Activated T-helper 17 cell treated with anti-CD3 and anti-CD28 coated beads, Interleukin-2, amount 50 U/mL, for 72 hours (primary cell): ENCODE measurements around the gene ULK3. TPM values are rescaled to one million over a fixed set of nuclear protein-coding genes. Genes with fewer than 3 reads are reported as not detected.

Experiments used
- ATAC-seq: fragments of 150-1000 bp; cut with Tn5 transposase; replicated peaks from 2 replicates; pipeline ENCODE4 v1.10.0; 2021; ENCODE audit warnings: mild to moderate bottlenecking, moderate library complexity
- H3K27ac Mint-ChIP-seq: one replicate; pipeline ENCODE4 v1.8.0; 2022; ENCODE audit warnings: mixed read lengths
- H3K27me3 Mint-ChIP-seq: one replicate; pipeline ENCODE4 v1.8.0; 2022; ENCODE audit warnings: mixed read lengths
- H3K36me3 Mint-ChIP-seq: one replicate; pipeline ENCODE4 v1.8.0; 2022; ENCODE audit warnings: low read depth, mild to moderate bottlenecking, mixed read lengths
- H3K4me1 Mint-ChIP-seq: one replicate; pipeline ENCODE4 v1.8.0; 2022; ENCODE audit warnings: mixed read lengths
- H3K4me3 Mint-ChIP-seq: one replicate; pipeline ENCODE4 v1.8.0; 2022; ENCODE audit warnings: mild to moderate bottlenecking, mixed read lengths
- H3K9me3 Mint-ChIP-seq: one replicate; pipeline ENCODE4 v1.8.0; 2022; ENCODE audit warnings: mixed read lengths
- total RNA-seq, 2 donors: library from RNA; stranded (reverse); gene quantifications; one replicate each; pipeline ENCODE4 v1.2.3, GENCODE V29; 2022

ULK3 gene
- total RNA-seq, 2 donors from 2014 or later = 44.1 to 46.7 TPM

- Mint-ChIP-seq H3K27me3 (no peaks in the 10 kb centered on the region), H3K4me3 (peak overlapping the region; percentile 97), H3K27ac (peak overlapping the region; percentile 93), H3K9me3 (no peaks in the 10 kb centered on the region), H3K36me3 (peaks cover 25% of the 10 kb centered on the region), H3K4me1 (peaks cover 30% of the 10 kb centered on the region)
- ATAC-seq = no peak
Observed at GRCh38 chr15:74873756-74874424, 30.9 kb upstream of the ULK3 start.

- peaks cover 32% of the 10 kb centered on the region for H3K4me1 Mint-ChIP-seq
- H3K36me3 Mint-ChIP-seq = peaks cover 32% of the 10 kb centered on the region
- peak within 1 kb of the TSS; percentile 93 for H3K27ac Mint-ChIP-seq
- H3K27me3 Mint-ChIP-seq = no peaks in the 10 kb centered on the region
- peak within 1 kb of the TSS; percentile 97 for H3K4me3 Mint-ChIP-seq
- ATAC-seq = peak; percentile 87
- no peaks in the 10 kb centered on the region for H3K9me3 Mint-ChIP-seq
Observed at GRCh38 chr15:74873036-74873755, 30.2 kb upstream of the ULK3 start, which contains the start of gene SCAMP2. Gene SCAMP2, minus strand, starts transcription at chr15:74873365. Its CDS starts 110 bp downstream, at chr15:74873255.

GRCh38 chr15:74872702-74873035 lies 29.7 kb upstream of the ULK3 start:
- Mint-ChIP-seq H3K9me3 (no peaks in the 10 kb centered on the region), H3K36me3 (peaks cover 38% of the 10 kb centered on the region), H3K27ac (peak overlapping the region; percentile 93), H3K27me3 (no peaks in the 10 kb centered on the region), H3K4me1 (peaks cover 38% of the 10 kb centered on the region), H3K4me3 (peak overlapping the region; percentile 97)
- ATAC-seq = no peak

- Mint-ChIP-seq H3K4me3 (peak overlapping the region; percentile 97), H3K27me3 (no peaks in the 10 kb centered on the region), H3K36me3 (peaks cover 57% of the 10 kb centered on the region), H3K9me3 (no peaks in the 10 kb centered on the region), H3K4me1 (peaks cover 52% of the 10 kb centered on the region), H3K27ac (peak overlapping the region; percentile 86)
- no peak for ATAC-seq
Observed at GRCh38 chr15:74870436-74871215, 27.7 kb upstream of the ULK3 start.

GRCh38 chr15:74869726-74870407 lies 26.9 kb upstream of the ULK3 start:
- Mint-ChIP-seq H3K9me3 (no peaks in the 10 kb centered on the region), H3K4me1 (peaks cover 57% of the 10 kb centered on the region), H3K27me3 (no peaks in the 10 kb centered on the region), H3K36me3 (peaks cover 62% of the 10 kb centered on the region), H3K27ac (peak overlapping the region; percentile 86), H3K4me3 (peak overlapping the region; percentile 97)
- peak; percentile 57 for ATAC-seq

GRCh38 chr15:74869372-74869725 lies 26.4 kb upstream of the ULK3 start:
- H3K36me3 Mint-ChIP-seq = peaks cover 66% of the 10 kb centered on the region
- no peaks in the 10 kb centered on the region for H3K9me3 Mint-ChIP-seq
- H3K4me1 Mint-ChIP-seq = peaks cover 60% of the 10 kb centered on the region
- no peaks in the 10 kb centered on the region for H3K27me3 Mint-ChIP-seq
- H3K27ac Mint-ChIP-seq = peak overlapping the region; percentile 86
- peak overlapping the region; percentile 97 for H3K4me3 Mint-ChIP-seq
- peak; percentile 28 for ATAC-seq

- Mint-ChIP-seq H3K27me3 (no peaks in the 10 kb centered on the region), H3K9me3 (no peaks in the 10 kb centered on the region), H3K4me1 (peaks cover 64% of the 10 kb centered on the region), H3K4me3 (peak overlapping the region; percentile 97), H3K36me3 (peaks cover 73% of the 10 kb centered on the region), H3K27ac (peak overlapping the region; percentile 80)
- peak; percentile 6 for ATAC-seq
Observed at GRCh38 chr15:74868059-74868458, 25.1 kb upstream of the ULK3 start.

- H3K36me3 Mint-ChIP-seq = peaks cover 68% of the 10 kb centered on the region
- peaks cover 61% of the 10 kb centered on the region for H3K4me1 Mint-ChIP-seq
- ATAC-seq = no peak
- H3K4me3 Mint-ChIP-seq = peak overlapping the region; percentile 97
- no peaks in the 10 kb centered on the region for H3K9me3 Mint-ChIP-seq
- no peaks in the 10 kb centered on the region for H3K27me3 Mint-ChIP-seq
- H3K27ac Mint-ChIP-seq = peak overlapping the region; percentile 80
Observed at GRCh38 chr15:74867466-74868038, 24.6 kb upstream of the ULK3 start.

- peaks cover 58% of the 10 kb centered on the region for H3K4me1 Mint-ChIP-seq
- peak overlapping the region; percentile 90 for H3K27ac Mint-ChIP-seq
- peak overlapping the region; percentile 32 for H3K4me3 Mint-ChIP-seq
- H3K27me3 Mint-ChIP-seq = no peaks in the 10 kb centered on the region
- H3K9me3 Mint-ChIP-seq = no peaks in the 10 kb centered on the region
- H3K36me3 Mint-ChIP-seq = peaks cover 62% of the 10 kb centered on the region
- ATAC-seq = no peak
Observed at GRCh38 chr15:74866090-74866489, 23.1 kb upstream of the ULK3 start.

- peak overlapping the region; percentile 90 for H3K27ac Mint-ChIP-seq
- peaks cover 51% of the 10 kb centered on the region for H3K4me1 Mint-ChIP-seq
- peaks cover 54% of the 10 kb centered on the region for H3K36me3 Mint-ChIP-seq
- H3K4me3 Mint-ChIP-seq = peak overlapping the region; percentile 32
- no peaks in the 10 kb centered on the region for H3K9me3 Mint-ChIP-seq
- no peaks in the 10 kb centered on the region for H3K27me3 Mint-ChIP-seq
- no peak for ATAC-seq
Observed at GRCh38 chr15:74865316-74865715, 22.4 kb upstream of the ULK3 start.

GRCh38 chr15:74864296-74864695 lies 21.3 kb upstream of the ULK3 start:
- Mint-ChIP-seq H3K36me3 (peaks cover 50% of the 10 kb centered on the region), H3K9me3 (no peaks in the 10 kb centered on the region), H3K27ac (peak overlapping the region; percentile 71), H3K27me3 (no peaks in the 10 kb centered on the region), H3K4me3 (no peak overlapping the region), H3K4me1 (peaks cover 42% of the 10 kb centered on the region)
- ATAC-seq = no peak

- peaks cover 43% of the 10 kb centered on the region for H3K4me1 Mint-ChIP-seq
- H3K27ac Mint-ChIP-seq = peak overlapping the region; percentile 51
- no peaks in the 10 kb centered on the region for H3K9me3 Mint-ChIP-seq
- H3K27me3 Mint-ChIP-seq = no peaks in the 10 kb centered on the region
- H3K36me3 Mint-ChIP-seq = peaks cover 52% of the 10 kb centered on the region
- ATAC-seq = peak; percentile 67
- peak overlapping the region; percentile 7 for H3K4me3 Mint-ChIP-seq
Observed at GRCh38 chr15:74863239-74864056, 20.5 kb upstream of the ULK3 start.

GRCh38 chr15:74858369-74858740 lies 15.4 kb upstream of the ULK3 start:
- Mint-ChIP-seq H3K27ac (peak overlapping the region; percentile 84), H3K4me1 (peaks cover 14% of the 10 kb centered on the region), H3K9me3 (no peaks in the 10 kb centered on the region), H3K27me3 (no peaks in the 10 kb centered on the region), H3K4me3 (peak overlapping the region; percentile 45), H3K36me3 (peaks cover 31% of the 10 kb centered on the region)
- no peak for ATAC-seq
